Body of pancreas (tissue), 4 donors: ENCODE measurements around the gene FBXO8.

ENCODE experiments used
- CTCF ChIP-seq, 7 experiments: fragments of 450-650 bp in 4 of 7; fragments of 200-600 bp in 3 of 7; sonication (generic) in 3 of 7; IDR thresholded peaks; one replicate each; pipeline ENCODE4 v1.5.1; 2016 to 2019; ENCODE audit warnings: antibody characterized with exemption in 7 of 7
- POLR2A ChIP-seq, 3 donors: fragments of 450-650 bp; IDR thresholded peaks; one replicate each; pipeline ENCODE4 v1.6.1; 2016; ENCODE audit warnings: antibody characterized with exemption in 3 of 3, mild to moderate bottlenecking in 2 of 3

GRCh38 chr4:174236359-174236758 lies 47.1 kb downstream of the FBXO8 start:
- TF ChIP-seq POLR2A (IDR thresholded peaks at IDR 0.05) (no peak), CTCF (IDR thresholded peaks at IDR 0.05) (no peak)
